ENCODE data around the gene NKAIN2.
A peak's percentile ranks its signal among the peaks of the same experiment; 100 is the strongest.
"Not testable (repeated sequence)": the region's sequence is repeated elsewhere in the genome, so short reads cannot be mapped to it uniquely, and the experiment has no call there.

NKAIN2 gene

GRCh38 chr6:124722141-124722878 is 918.6 kb downstream of the NKAIN2 start:
- DNase-seq = no peak

- no peak for DNase-seq
Measured at GRCh38 chr6:124723671-124724070, 920.0 kb downstream of the NKAIN2 start.

GRCh38 chr6:124737804-124738203 is 934.1 kb downstream of the NKAIN2 start:
- DNase-seq = not testable (repeated sequence)

GRCh38 chr6:124738482-124738881 is 934.8 kb downstream of the NKAIN2 start:
- no peak for DNase-seq

GRCh38 chr6:124741341-124741740 is 937.7 kb downstream of the NKAIN2 start:
- DNase-seq = no peak

GRCh38 chr6:124742971-124743370 is 939.3 kb downstream of the NKAIN2 start:
- DNase-seq = no peak

- DNase-seq = no peak
Measured at GRCh38 chr6:124743420-124743819, 939.8 kb downstream of the NKAIN2 start.

- DNase-seq = no peak
Measured at GRCh38 chr6:124747349-124747748, 943.7 kb downstream of the NKAIN2 start.

GRCh38 chr6:124748778-124749177 is 945.1 kb downstream of the NKAIN2 start:
- DNase-seq = no peak

GRCh38 chr6:124753001-124753400 is 949.3 kb downstream of the NKAIN2 start:
- no peak for DNase-seq

- peak; percentile 18 for DNase-seq
Measured at GRCh38 chr6:124753562-124754105, 950.0 kb downstream of the NKAIN2 start.

- no peak for DNase-seq
Measured at GRCh38 chr6:124755321-124755720, 951.7 kb downstream of the NKAIN2 start.

- DNase-seq = peak; percentile 42
Measured at GRCh38 chr6:124757560-124757959, 953.9 kb downstream of the NKAIN2 start.

- DNase-seq = no peak
Measured at GRCh38 chr6:124758663-124759062, 955.0 kb downstream of the NKAIN2 start.

- no peak for DNase-seq
Measured at GRCh38 chr6:124765280-124765679, 961.6 kb downstream of the NKAIN2 start.

GRCh38 chr6:124768224-124768623 is 964.6 kb downstream of the NKAIN2 start:
- DNase-seq = no peak

- no peak for DNase-seq
Measured at GRCh38 chr6:124769811-124770544, 966.3 kb downstream of the NKAIN2 start.

- DNase-seq = no peak
Measured at GRCh38 chr6:124770784-124771183, 967.1 kb downstream of the NKAIN2 start.

GRCh38 chr6:124772733-124773319 is 969.2 kb downstream of the NKAIN2 start:
- no peak for DNase-seq

GRCh38 chr6:124775121-124775520 is 971.5 kb downstream of the NKAIN2 start:
- DNase-seq = no peak

GRCh38 chr6:124777863-124778262 is 974.2 kb downstream of the NKAIN2 start:
- no peak for DNase-seq

- no peak for DNase-seq
Measured at GRCh38 chr6:124780623-124781022, 977.0 kb downstream of the NKAIN2 start.

- DNase-seq = peak; percentile 60
Measured at GRCh38 chr6:124783344-124783743, 979.7 kb downstream of the NKAIN2 start.

- DNase-seq = no peak
Measured at GRCh38 chr6:124791156-124791555, 987.5 kb downstream of the NKAIN2 start.
